ENCODE results near the gene FGF22. TPM values are rescaled to one million over a fixed set of nuclear protein-coding genes. Genes with fewer than 3 reads are reported as not detected.

FGF22 gene
- total RNA-seq, 3 donors from 2014 or later (not counting 1 experiment from before 2014, with no cell fraction given) = 0.31 to 0.58 (median 0.41) TPM

GRCh38 chr19:658916-659839, 19.5 kb downstream of the FGF22 start:
- Histone ChIP-seq H3K9me3 (ENCODE audit: control insufficient read depth, insufficient read depth, low read length) (no peaks in the 10 kb centered on the region), H3K4me3 (ENCODE audit: low read length) (peak overlapping the region; percentile 14), H3K4me1 (ENCODE audit: control insufficient read depth, insufficient read depth, low read length) (peaks cover 85% of the 10 kb centered on the region), H3K27ac (ENCODE audit: low read length) (peak overlapping the region; percentile 99), H3K27me3 (ENCODE audit: control insufficient read depth, insufficient read depth, low read length) (no peaks in the 10 kb centered on the region), H3K36me3 (ENCODE audit: control insufficient read depth, insufficient read depth, low read length) (peaks cover 28% of the 10 kb centered on the region)
- intact Hi-C loops (cut with micrococcal nuclease) = no loop called here
- no peaks in the 10 kb centered on the region for H3K9me3 Mint-ChIP-seq
- H3K27me3 Mint-ChIP-seq (ENCODE audit: low read depth in 2 of 2) = no peaks in the 10 kb centered on the region
- no peaks in the 10 kb centered on the region for H3K36me3 Mint-ChIP-seq
- no peak for TF ChIP-seq CTCF (IDR thresholded peaks at IDR 0.05)
- DNase-seq (peak; percentile 75 to 81), ATAC-seq (peak; percentile 59 to 76 (median 65))
- 44% methylated on average over 50 of the region's 50 CpGs for WGBS (ENCODE audit: insufficient coverage)
- H3K4me1 Mint-ChIP-seq = peaks cover 59 to 77% of the 10 kb centered on the region in 2 donors
- peak overlapping the region; percentile 96 for H3K4me3 Mint-ChIP-seq
- H3K27ac Mint-ChIP-seq = peak overlapping the region; percentile 98

- H3K9me3 ChIP-seq (ENCODE audit: control insufficient read depth, insufficient read depth, low read length) = no peaks in the 10 kb centered on the region
- H3K9me3 Mint-ChIP-seq = no peaks in the 10 kb centered on the region
- peaks cover 52 to 72% of the 10 kb centered on the region in 2 donors for H3K4me1 Mint-ChIP-seq
- peaks cover 81% of the 10 kb centered on the region for H3K4me1 ChIP-seq (ENCODE audit: control insufficient read depth, insufficient read depth, low read length)
- H3K27ac ChIP-seq (ENCODE audit: low read length) = peak overlapping the region; percentile 99
- DNase-seq = peak in 1 of 2 donors; percentile 36
- H3K27me3 ChIP-seq (ENCODE audit: control insufficient read depth, insufficient read depth, low read length) = no peaks in the 10 kb centered on the region
- ATAC-seq = no peak
- peak overlapping the region; percentile 96 for H3K4me3 ChIP-seq (ENCODE audit: low read length)
- H3K27me3 Mint-ChIP-seq (ENCODE audit: low read depth in 2 of 2) = no peaks in the 10 kb centered on the region
- H3K36me3 ChIP-seq (ENCODE audit: control insufficient read depth, insufficient read depth, low read length) = peaks cover 22% of the 10 kb centered on the region
- TF ChIP-seq CTCF (IDR thresholded peaks at IDR 0.05) = no peak
- H3K27ac Mint-ChIP-seq = peak overlapping the region; percentile 98
- peak overlapping the region; percentile 96 for H3K4me3 Mint-ChIP-seq
- WGBS (ENCODE audit: insufficient coverage) = 13% methylated on average over 20 of the region's 20 CpGs
- H3K36me3 Mint-ChIP-seq = no peaks in the 10 kb centered on the region
- intact Hi-C loops (cut with micrococcal nuclease) = loop anchor here (5.0 kb wide), 4 partner anchors 41 to 149 kb away; partner anchors contain the start of genes BSG and PTBP1
These were observed 21.2 kb downstream of the FGF22 start for GRCh38 chr19:660793-661426.

- peak overlapping the region; percentile 96 for H3K4me3 ChIP-seq (ENCODE audit: low read length)
- Mint-ChIP-seq H3K36me3 (no peaks in the 10 kb centered on the region), H3K27ac (peak overlapping the region; percentile 98), H3K4me3 (peak overlapping the region; percentile 96), H3K4me1 (peaks cover 45 to 66% of the 10 kb centered on the region in 2 donors), H3K27me3 (ENCODE audit: low read depth in 2 of 2) (no peaks in the 10 kb centered on the region), H3K9me3 (no peaks in the 10 kb centered on the region)
- TF ChIP-seq CTCF (IDR thresholded peaks at IDR 0.05) = no peak
- DNase-seq = peak; percentile 60 to 85
- peak; percentile 15 to 28 (median 25) for ATAC-seq
- intact Hi-C loops (cut with micrococcal nuclease) = loop anchor here (5.0 kb wide), 4 partner anchors 41 to 149 kb away; partner anchors contain the start of genes BSG and PTBP1
- no peaks in the 10 kb centered on the region for H3K9me3 ChIP-seq (ENCODE audit: control insufficient read depth, insufficient read depth, low read length)
- peaks cover 18% of the 10 kb centered on the region for H3K36me3 ChIP-seq (ENCODE audit: control insufficient read depth, insufficient read depth, low read length)
- no peaks in the 10 kb centered on the region for H3K27me3 ChIP-seq (ENCODE audit: control insufficient read depth, insufficient read depth, low read length)
- WGBS (ENCODE audit: insufficient coverage) = under 1% methylated on average over 30 of the region's 31 CpGs
- H3K4me1 ChIP-seq (ENCODE audit: control insufficient read depth, insufficient read depth, low read length) = peaks cover 74% of the 10 kb centered on the region
- H3K27ac ChIP-seq (ENCODE audit: low read length) = peak overlapping the region; percentile 99
These were observed 21.9 kb downstream of the FGF22 start for GRCh38 chr19:661427-662196.

Data from natural killer cell (primary cell).